Rectal smooth muscle tissue (tissue), 1 donor: Measurements from ENCODE around the gene OR10J4.
"Not testable (repeated sequence)": the region's sequence is repeated elsewhere in the genome, so short reads cannot be mapped to it uniquely, and the experiment has no call there.

Experiments used
- H3K27ac ChIP-seq: one replicate; pipeline ENCODE4 v1.7.0; 2013; ENCODE audit warnings: low read depth, low read length, inconsistent platforms
- H3K27me3 ChIP-seq: one replicate; pipeline ENCODE4 v1.7.0; 2013; ENCODE audit warnings: low read length; ENCODE audit not compliant: control insufficient read depth, insufficient read depth
- H3K36me3 ChIP-seq: one replicate; pipeline ENCODE4 v1.7.0; 2013; ENCODE audit warnings: low read length; ENCODE audit not compliant: control insufficient read depth, insufficient read depth
- H3K4me1 ChIP-seq: one replicate; pipeline ENCODE4 v1.7.0; 2013; ENCODE audit warnings: low read length; ENCODE audit not compliant: control insufficient read depth, insufficient read depth
- H3K4me3 ChIP-seq: one replicate; pipeline ENCODE4 v1.7.0; 2013; ENCODE audit warnings: low read length
- H3K9ac ChIP-seq: one replicate; pipeline ENCODE4 v1.7.0; 2013; ENCODE audit warnings: low read length

Gene OR10J4

GRCh38 chr1:159444511-159444910 is 12.5 kb downstream of the OR10J4 start:
- no peaks in the 10 kb centered on the region for H3K27me3 ChIP-seq
- H3K27ac ChIP-seq, result no peak overlapping the region
- no peak overlapping the region for H3K4me3 ChIP-seq
- no peak overlapping the region for H3K9ac ChIP-seq
- H3K4me1 ChIP-seq, result no peaks in the 10 kb centered on the region
- H3K36me3 ChIP-seq, result no peaks in the 10 kb centered on the region

DNA sequence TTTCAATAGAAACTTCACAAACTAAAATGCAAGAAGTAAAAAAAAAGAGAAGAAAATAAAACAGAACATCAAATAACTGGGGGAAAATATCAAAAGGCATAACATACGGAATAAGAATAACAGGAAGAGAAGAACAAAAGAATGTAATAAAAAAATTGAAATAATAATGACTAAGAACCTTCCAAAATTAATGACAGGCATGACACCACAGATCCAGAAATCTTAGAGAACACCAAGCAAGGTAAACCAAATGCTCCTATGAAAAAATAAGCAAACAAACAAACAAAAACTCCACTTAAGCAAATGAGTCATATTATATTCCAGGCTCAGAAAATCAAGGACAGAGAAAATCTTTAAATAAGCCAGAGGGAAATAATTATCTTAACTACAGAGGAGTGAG is 16.2 kb downstream of the OR10J4 start:
- Histone ChIP-seq H3K27me3 (no peaks in the 10 kb centered on the region), H3K36me3 (no peaks in the 10 kb centered on the region), H3K27ac (no peak overlapping the region), H3K4me3 (no peak overlapping the region), H3K4me1 (no peaks in the 10 kb centered on the region), H3K9ac (no peak overlapping the region)

DNA sequence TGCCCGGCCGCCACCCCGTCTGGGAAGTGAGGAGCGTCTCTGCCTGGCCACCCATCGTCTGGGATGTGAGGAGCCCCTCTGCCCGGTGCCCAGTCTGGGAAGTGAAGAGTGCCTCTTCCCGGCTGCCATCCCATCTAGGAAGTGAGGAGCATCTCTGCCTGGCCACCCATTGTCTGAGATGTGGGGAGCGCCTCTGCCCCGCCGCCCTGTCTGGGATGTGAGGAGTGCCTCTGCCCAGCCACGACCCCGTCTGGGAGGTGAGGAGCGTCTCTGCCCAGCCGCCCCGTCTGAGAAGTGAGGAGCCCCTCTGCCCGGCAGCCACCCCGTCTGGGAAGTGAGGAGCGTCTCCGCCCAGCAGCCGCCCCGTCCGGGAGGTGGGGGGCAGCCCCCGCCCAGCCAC is 17.6 kb downstream of the OR10J4 start:
- H3K9ac ChIP-seq, H3K4me3 ChIP-seq, H3K27ac ChIP-seq, H3K27me3 ChIP-seq, H3K36me3 ChIP-seq, H3K4me1 ChIP-seq: not testable (repeated sequence)

GRCh38 chr1:159459551-159459950 is 27.5 kb downstream of the OR10J4 start:
- H3K27me3 ChIP-seq, result no peaks in the 10 kb centered on the region
- H3K36me3 ChIP-seq, result no peaks in the 10 kb centered on the region
- no peak overlapping the region for H3K4me3 ChIP-seq
- no peak overlapping the region for H3K27ac ChIP-seq
- H3K9ac ChIP-seq, result no peak overlapping the region
- H3K4me1 ChIP-seq, result no peaks in the 10 kb centered on the region

DNA sequence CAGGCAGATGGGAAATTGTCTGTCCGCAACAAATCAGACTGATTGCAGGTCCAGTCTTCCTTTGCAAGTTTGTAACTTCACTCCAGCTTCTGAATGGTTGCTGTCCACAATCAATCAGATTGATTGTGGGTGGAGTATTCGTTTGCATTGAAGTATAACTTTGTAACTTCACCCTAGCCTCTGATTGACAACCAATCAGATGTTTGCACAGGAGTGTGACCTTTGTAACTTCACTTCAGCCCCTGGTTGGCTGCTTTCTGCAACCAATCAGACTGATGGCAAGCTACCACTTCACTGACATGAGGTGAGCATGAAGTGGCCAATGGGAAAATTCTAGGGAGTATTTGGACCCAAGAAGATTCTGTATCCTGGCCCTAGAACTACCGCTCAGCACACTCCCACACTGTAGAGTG is 33.2 kb downstream of the OR10J4 start:
- H3K4me3 ChIP-seq, result no peak overlapping the region
- no peaks in the 10 kb centered on the region for H3K4me1 ChIP-seq
- H3K36me3 ChIP-seq, result no peaks in the 10 kb centered on the region
- H3K9ac ChIP-seq, result no peak overlapping the region
- no peak overlapping the region for H3K27ac ChIP-seq
- H3K27me3 ChIP-seq, result no peaks in the 10 kb centered on the region

DNA sequence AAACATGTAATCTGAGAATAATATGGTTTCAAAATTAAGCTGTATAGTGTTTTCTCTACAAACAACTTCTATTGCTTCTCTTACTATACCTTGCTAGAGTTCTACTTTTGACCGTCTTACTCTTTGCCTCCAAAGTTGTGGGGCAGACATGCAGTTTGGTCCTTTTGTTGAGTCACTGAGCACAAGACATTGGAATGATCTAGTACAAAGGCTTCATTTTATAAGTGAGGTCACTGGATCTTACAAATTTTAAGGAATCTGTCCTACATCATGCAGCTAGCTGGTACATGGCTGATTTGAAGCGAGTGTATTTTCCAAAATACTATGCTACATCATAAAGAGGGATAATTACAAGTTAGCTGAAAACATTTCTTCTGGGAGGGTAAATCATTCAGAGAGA is 36.3 kb downstream of the OR10J4 start:
- Histone ChIP-seq H3K27ac (no peak overlapping the region), H3K4me1 (no peaks in the 10 kb centered on the region), H3K9ac (no peak overlapping the region), H3K27me3 (no peaks in the 10 kb centered on the region), H3K4me3 (no peak overlapping the region), H3K36me3 (no peaks in the 10 kb centered on the region)

- H3K27ac ChIP-seq, result no peak overlapping the region
- no peaks in the 10 kb centered on the region for H3K36me3 ChIP-seq
- no peaks in the 10 kb centered on the region for H3K4me1 ChIP-seq
- no peaks in the 10 kb centered on the region for H3K27me3 ChIP-seq
- H3K4me3 ChIP-seq, result no peak overlapping the region
- no peak overlapping the region for H3K9ac ChIP-seq
These were observed 38.0 kb downstream of the OR10J4 start for GRCh38 chr1:159469921-159470533.

DNA sequence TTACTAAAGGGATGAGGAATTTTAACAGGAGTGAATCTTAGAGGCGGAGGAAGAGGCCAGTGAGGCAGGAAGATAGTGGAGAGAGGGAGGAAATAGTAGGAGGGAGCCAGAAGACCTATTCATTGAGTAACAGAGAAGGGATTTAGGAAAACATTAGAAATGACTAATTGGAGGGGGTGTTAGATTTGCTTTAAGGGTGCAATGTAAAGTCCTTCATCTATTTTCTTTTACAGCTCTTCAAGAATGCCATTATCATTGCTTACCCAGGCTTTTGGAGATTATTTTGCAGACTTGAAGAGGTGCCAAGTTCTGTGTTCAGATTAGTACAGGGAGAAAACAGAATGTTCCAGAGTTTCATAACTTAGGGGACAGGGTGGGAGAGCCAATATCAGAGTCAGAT is 41.3 kb downstream of the OR10J4 start:
- Histone ChIP-seq H3K27ac (no peak overlapping the region), H3K27me3 (no peaks in the 10 kb centered on the region), H3K36me3 (no peaks in the 10 kb centered on the region), H3K4me3 (no peak overlapping the region), H3K9ac (no peak overlapping the region), H3K4me1 (no peaks in the 10 kb centered on the region)

DNA sequence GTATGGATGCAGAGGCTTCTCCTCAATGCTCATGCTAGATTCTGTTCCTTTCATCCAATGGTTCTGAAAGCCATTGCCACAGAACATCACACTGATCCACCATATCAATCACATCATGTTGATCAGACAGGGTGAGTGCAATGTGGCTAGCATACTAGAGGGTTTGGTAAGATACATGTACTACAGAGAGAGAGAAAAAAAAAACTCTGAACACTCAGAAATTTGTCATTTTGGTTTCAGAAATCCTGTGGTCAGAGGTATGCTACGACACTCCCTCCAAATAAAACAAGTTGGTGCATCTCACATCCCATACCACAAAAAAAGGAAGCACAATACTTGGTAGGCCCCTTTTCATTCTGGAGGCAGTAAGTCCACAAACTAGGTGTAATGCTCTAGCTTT is 42.9 kb downstream of the OR10J4 start:
- Histone ChIP-seq H3K27me3 (no peaks in the 10 kb centered on the region), H3K4me3 (no peak overlapping the region), H3K9ac (no peak overlapping the region), H3K36me3 (no peaks in the 10 kb centered on the region), H3K27ac (no peak overlapping the region), H3K4me1 (no peaks in the 10 kb centered on the region)
